Measurements from ENCODE around the gene KANK3.

DNA sequence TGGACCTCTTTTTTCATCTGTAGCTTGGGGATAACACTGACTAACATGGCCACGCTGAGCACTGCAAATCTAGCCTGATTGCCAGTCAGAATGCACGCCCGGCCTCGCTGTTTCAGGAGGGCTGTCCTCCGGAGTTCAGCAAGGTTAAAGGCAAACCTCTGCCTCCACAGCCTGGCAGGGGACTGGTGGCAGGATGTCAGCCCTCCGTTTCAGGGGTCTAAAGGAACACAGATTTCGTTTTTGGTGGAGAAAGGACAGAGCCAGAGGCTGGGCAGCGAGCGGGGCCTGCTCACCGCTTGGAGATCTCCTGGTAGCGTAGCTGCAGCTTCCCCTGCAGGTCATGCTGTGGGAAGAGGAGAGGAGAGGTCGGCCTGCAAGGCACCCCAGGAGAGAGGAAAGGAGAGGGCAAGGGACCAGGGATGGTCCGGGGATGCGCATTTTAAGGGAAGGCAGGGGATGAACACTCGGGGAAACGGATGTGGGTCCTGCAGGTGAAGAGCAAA, 22.4 kb downstream of the KANK3 start:
- TF ChIP-seq, protein P1, sequence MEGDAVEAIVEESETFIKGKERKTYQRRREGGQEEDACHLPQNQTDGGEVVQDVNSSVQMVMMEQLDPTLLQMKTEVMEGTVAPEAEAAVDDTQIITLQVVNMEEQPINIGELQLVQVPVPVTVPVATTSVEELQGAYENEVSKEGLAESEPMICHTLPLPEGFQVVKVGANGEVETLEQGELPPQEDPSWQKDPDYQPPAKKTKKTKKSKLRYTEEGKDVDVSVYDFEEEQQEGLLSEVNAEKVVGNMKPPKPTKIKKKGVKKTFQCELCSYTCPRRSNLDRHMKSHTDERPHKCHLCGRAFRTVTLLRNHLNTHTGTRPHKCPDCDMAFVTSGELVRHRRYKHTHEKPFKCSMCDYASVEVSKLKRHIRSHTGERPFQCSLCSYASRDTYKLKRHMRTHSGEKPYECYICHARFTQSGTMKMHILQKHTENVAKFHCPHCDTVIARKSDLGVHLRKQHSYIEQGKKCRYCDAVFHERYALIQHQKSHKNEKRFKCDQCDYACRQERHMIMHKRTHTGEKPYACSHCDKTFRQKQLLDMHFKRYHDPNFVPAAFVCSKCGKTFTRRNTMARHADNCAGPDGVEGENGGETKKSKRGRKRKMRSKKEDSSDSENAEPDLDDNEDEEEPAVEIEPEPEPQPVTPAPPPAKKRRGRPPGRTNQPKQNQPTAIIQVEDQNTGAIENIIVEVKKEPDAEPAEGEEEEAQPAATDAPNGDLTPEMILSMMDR (IDR thresholded peaks at IDR 0.05), result no peak
- TF ChIP-seq POLR2AphosphoS5 (IDR thresholded peaks at IDR 0.05; ENCODE audit: low read depth, low read length) (no peak), TCF7L2 (IDR thresholded peaks at IDR 0.05; ENCODE audit: low read depth, low read length) (no peak), SIN3A (IDR thresholded peaks at IDR 0.05; ENCODE audit: borderline replicate concordance, insufficient read depth, low read depth, low read length) (no peak)
